ENCODE data around the gene EDC4.

Gene EDC4

GRCh38 chr16:67880584-67880983, 7.7 kb downstream of the EDC4 start:
- no peaks in the 10 kb centered on the region for H3K27me3 ChIP-seq (ENCODE audit: low read length)
- H3K9ac ChIP-seq (ENCODE audit: low read length) = no peak overlapping the region
- H3K4me2 ChIP-seq (ENCODE audit: low read depth, low read length, poor library complexity, severe bottlenecking) = no peak overlapping the region
- H3K9me2 ChIP-seq (replicated peaks; ENCODE audit: insufficient read depth, low read length) = no peaks in the 10 kb centered on the region
- H3K9me3 ChIP-seq (ENCODE audit: insufficient read depth, low read length) = no peaks in the 10 kb centered on the region
- no peaks in the 10 kb centered on the region for H3K36me3 ChIP-seq (ENCODE audit: low read length)
- TF ChIP-seq CTCF (IDR thresholded peaks at IDR 0.05; ENCODE audit: insufficient read depth, low read length, poor library complexity, severe bottlenecking) (no peak), EZH2phosphoT487 (conservative IDR thresholded peaks at IDR 0.05; ENCODE audit: low read length) (no peak)
- H3F3A ChIP-seq (ENCODE audit: insufficient read depth) = no peaks in the 10 kb centered on the region
- no peak overlapping the region for H3K4me3 ChIP-seq (ENCODE audit: insufficient read depth, low read length, poor library complexity, severe bottlenecking)
- peaks cover 8% of the 10 kb centered on the region; the same call in 1 of the 2 replicates for H3K79me2 ChIP-seq (ENCODE audit: insufficient read depth, low read length)
- no peak overlapping the region for H3K27ac ChIP-seq (ENCODE audit: low read depth, low read length)
- H2AFZ ChIP-seq (ENCODE audit: low read depth, low read length, severe bottlenecking) = no peak overlapping the region
- H4K20me1 ChIP-seq (ENCODE audit: low read depth, low read length) = no peaks in the 10 kb centered on the region

GRCh38 chr16:67881621-67882161, 8.8 kb downstream of the EDC4 start:
- Histone ChIP-seq H3K27me3 (ENCODE audit: low read length) (no peaks in the 10 kb centered on the region), H4K20me1 (ENCODE audit: low read depth, low read length) (no peaks in the 10 kb centered on the region), H3F3A (ENCODE audit: insufficient read depth) (no peaks in the 10 kb centered on the region), H3K4me2 (ENCODE audit: low read depth, low read length, poor library complexity, severe bottlenecking) (no peak overlapping the region), H3K79me2 (ENCODE audit: insufficient read depth, low read length) (no peaks in the 10 kb centered on the region), H3K4me3 (ENCODE audit: insufficient read depth, low read length, poor library complexity, severe bottlenecking) (no peak overlapping the region), H3K36me3 (ENCODE audit: low read length) (no peaks in the 10 kb centered on the region), H3K9me2 (replicated peaks; ENCODE audit: insufficient read depth, low read length) (no peaks in the 10 kb centered on the region), H3K27ac (ENCODE audit: low read depth, low read length) (no peak overlapping the region), H3K9ac (ENCODE audit: low read length) (no peak overlapping the region), H2AFZ (ENCODE audit: low read depth, low read length, severe bottlenecking) (no peak overlapping the region), H3K9me3 (ENCODE audit: insufficient read depth, low read length) (no peaks in the 10 kb centered on the region)
- TF ChIP-seq CTCF (IDR thresholded peaks at IDR 0.05; ENCODE audit: insufficient read depth, low read length, poor library complexity, severe bottlenecking) = no peak
- no peak for TF ChIP-seq EZH2phosphoT487 (conservative IDR thresholded peaks at IDR 0.05; ENCODE audit: low read length)

- Histone ChIP-seq H3K27me3 (ENCODE audit: low read length) (no peaks in the 10 kb centered on the region), H3K36me3 (ENCODE audit: low read length) (no peaks in the 10 kb centered on the region), H4K20me1 (ENCODE audit: low read depth, low read length) (no peaks in the 10 kb centered on the region), H3K9me2 (replicated peaks; ENCODE audit: insufficient read depth, low read length) (no peaks in the 10 kb centered on the region), H3K9ac (ENCODE audit: low read length) (no peak overlapping the region), H3F3A (ENCODE audit: insufficient read depth) (no peaks in the 10 kb centered on the region), H3K79me2 (ENCODE audit: insufficient read depth, low read length) (no peaks in the 10 kb centered on the region), H3K27ac (ENCODE audit: low read depth, low read length) (no peak overlapping the region), H3K4me2 (ENCODE audit: low read depth, low read length, poor library complexity, severe bottlenecking) (no peak overlapping the region), H2AFZ (ENCODE audit: low read depth, low read length, severe bottlenecking) (no peak overlapping the region), H3K9me3 (ENCODE audit: insufficient read depth, low read length) (no peaks in the 10 kb centered on the region), H3K4me3 (ENCODE audit: insufficient read depth, low read length, poor library complexity, severe bottlenecking) (no peak overlapping the region)
- no peak for TF ChIP-seq EZH2phosphoT487 (conservative IDR thresholded peaks at IDR 0.05; ENCODE audit: low read length)
Observed at GRCh38 chr16:67882374-67883145, 9.7 kb downstream of the EDC4 start.

All from SU-DHL-6 (cell line).